BLaER1 treated with 17β-estradiol and CSF1 and Interleukin-3, amounts not matched to agents 10 nM and 100 nM (cell line): ENCODE data around the gene CERK.
A peak's percentile ranks its signal among the peaks of the same experiment; 100 is the strongest.

ENCODE experiments used
- H3K27ac ChIP-seq, 11 experiments: shearing (Covaris generic); formaldehyde crosslinking; 2 replicates each; pipeline ENCODE4 v1.8.1; 2022
- H3K27me3 ChIP-seq, 11 experiments: shearing (Covaris generic); formaldehyde crosslinking; 2 replicates each; pipeline ENCODE4 v1.8.1; 2022
- H3K36me3 ChIP-seq, 11 experiments: shearing (Covaris generic); formaldehyde crosslinking; 2 replicates each; pipeline ENCODE4 v1.8.1; 2022
- H3K4me1 ChIP-seq, 10 experiments: shearing (Covaris generic); formaldehyde crosslinking; 2 replicates each; pipeline ENCODE4 v1.8.1; 2022
- H3K4me2 ChIP-seq, 11 experiments: shearing (Covaris generic); formaldehyde crosslinking; 2 replicates each; pipeline ENCODE4 v1.8.1; 2022
- H3K4me3 ChIP-seq, 10 experiments: shearing (Covaris generic); formaldehyde crosslinking; 2 replicates each; pipeline ENCODE4 v1.8.1; 2022
- H3K9ac ChIP-seq, 11 experiments: shearing (Covaris generic); formaldehyde crosslinking; 2 replicates each; pipeline ENCODE4 v1.8.1; 2022
- H3K9me3 ChIP-seq, 11 experiments: shearing (Covaris generic); formaldehyde crosslinking; replicated peaks in 1 of 11; 2 replicates each; pipeline ENCODE4 v1.8.1; 2022
- H4K20me1 ChIP-seq, 11 experiments: shearing (Covaris generic); formaldehyde crosslinking; 2 replicates each; pipeline ENCODE4 v1.8.1; 2022
- Cebpa-rat ChIP-seq, 11 experiments: shearing (Covaris generic); IDR thresholded peaks; 2 replicates each; pipeline ENCODE4 v1.8.1; 2022

The CERK gene

GRCh38 chr22:46678003-46678657 is 59.9 kb downstream of the CERK start:
- TF ChIP-seq Cebpa-rat (IDR thresholded peaks at IDR 0.05): no peak
- Histone ChIP-seq H3K36me3 (peaks cover 0 to 45% (median 25%) of the 10 kb centered on the region in 11 experiments; a peak in 20 of 22 replicates), H3K4me1 (peaks cover 49 to 95% (median 90%) of the 10 kb centered on the region in 10 experiments)

GRCh38 chr22:46677323-46678002 is 60.6 kb downstream of the CERK start:
- H3K27ac ChIP-seq: peak overlapping the region in 4 of 11 experiments; percentile 38 to 49 (median 46); a peak in 6 of 22 replicates
- H3K9me3 ChIP-seq: 0 out of 22 replicates have a peak, but pooled peaks cover 0 to 3% (median 0%) of the 10 kb centered on the region in 11 experiments
- peaks cover 0 to 61% (median 0%) of the 10 kb centered on the region in 11 experiments; a peak in 7 of 22 replicates for H3K27me3 ChIP-seq
- H3K9ac ChIP-seq: peak overlapping the region in 4 of 11 experiments; percentile 21 to 62 (median 32); a peak in 3 of 22 replicates
- no peak for TF ChIP-seq Cebpa-rat (IDR thresholded peaks at IDR 0.05)
- H3K4me3 ChIP-seq: peak overlapping the region in 1 of 10 experiments; percentile 22; a peak in 2 of 20 replicates
- peaks cover 0 to 46% (median 25%) of the 10 kb centered on the region in 11 experiments; a peak in 20 of 22 replicates for H3K36me3 ChIP-seq
- peaks cover 55 to 95% (median 91%) of the 10 kb centered on the region in 11 experiments; a peak in 20 of 22 replicates for H4K20me1 ChIP-seq
- H3K4me1 ChIP-seq: peaks cover 54 to 95% (median 91%) of the 10 kb centered on the region in 10 experiments
- peak overlapping the region; percentile 63 to 98 (median 94) for H3K4me2 ChIP-seq

More at GRCh38 chr22:46678003-46678657, 59.9 kb downstream of the CERK start:
- Histone ChIP-seq H3K27ac (peak overlapping the region in 6 of 11 experiments; percentile 24 to 49 (median 40); a peak in 10 of 22 replicates), H3K4me2 (peak overlapping the region; percentile 63 to 98 (median 94)), H3K27me3 (peaks cover 0 to 64% (median 0%) of the 10 kb centered on the region in 11 experiments; a peak in 7 of 22 replicates), H3K9me3 (0 out of 22 replicates have a peak, but pooled peaks cover 0 to 3% (median 0%) of the 10 kb centered on the region in 11 experiments), H3K9ac (peak overlapping the region in 7 of 11 experiments; percentile 9 to 64 (median 43); a peak in 11 of 22 replicates), H4K20me1 (peaks cover 55 to 95% (median 90%) of the 10 kb centered on the region in 11 experiments; a peak in 20 of 22 replicates), H3K4me3 (peak overlapping the region in 2 of 10 experiments; percentile 16 to 22; a peak in 2 of 20 replicates)

GRCh38 chr22:46676881-46677280 is 61.2 kb downstream of the CERK start:
- Histone ChIP-seq H3K4me2 (peak overlapping the region in 9 of 11 experiments; percentile 88 to 98 (median 95); a peak in 17 of 22 replicates), H3K27me3 (peaks cover 0 to 55% (median 0%) of the 10 kb centered on the region in 11 experiments; a peak in 7 of 22 replicates), H3K9me3 (0 out of 22 replicates have a peak, but pooled peaks cover 0 to 3% (median 0%) of the 10 kb centered on the region in 11 experiments), H3K9ac (peak overlapping the region in 3 of 11 experiments; percentile 18 to 80 (median 76); a peak in 1 of 22 replicates), H3K4me1 (peaks cover 59 to 95% (median 92%) of the 10 kb centered on the region in 10 experiments), H3K27ac (peak overlapping the region in 1 of 11 experiments; percentile 36; a peak in 1 of 22 replicates), H3K36me3 (peaks cover 0 to 43% (median 25%) of the 10 kb centered on the region in 11 experiments; a peak in 20 of 22 replicates), H3K4me3 (no peak overlapping the region), H4K20me1 (peaks cover 55 to 95% (median 91%) of the 10 kb centered on the region in 11 experiments; a peak in 20 of 22 replicates)
- no peak for TF ChIP-seq Cebpa-rat (IDR thresholded peaks at IDR 0.05)

GRCh38 chr22:46676479-46676878 is 61.6 kb downstream of the CERK start:
- Histone ChIP-seq H4K20me1 (peaks cover 54 to 95% (median 89%) of the 10 kb centered on the region in 11 experiments; a peak in 20 of 22 replicates), H3K9me3 (0 out of 22 replicates have a peak, but pooled peaks cover 0 to 3% (median 0%) of the 10 kb centered on the region in 11 experiments), H3K36me3 (peaks cover 0 to 43% (median 25%) of the 10 kb centered on the region in 11 experiments; a peak in 20 of 22 replicates), H3K4me1 (peaks cover 63 to 95% (median 92%) of the 10 kb centered on the region in 10 experiments), H3K27me3 (peaks cover 0 to 53% (median 0%) of the 10 kb centered on the region in 11 experiments; a peak in 7 of 22 replicates), H3K4me2 (peak overlapping the region in 9 of 11 experiments; percentile 88 to 98 (median 95); a peak in 19 of 22 replicates), H3K4me3 (peak overlapping the region in 1 of 10 experiments; percentile 19; a peak in 1 of 20 replicates), H3K27ac (peak overlapping the region in 1 of 11 experiments; percentile 36; a peak in 1 of 22 replicates), H3K9ac (peak overlapping the region in 6 of 11 experiments; percentile 6 to 80 (median 27); a peak in 6 of 22 replicates)
- TF ChIP-seq Cebpa-rat (IDR thresholded peaks at IDR 0.05): no peak

- H3K36me3 ChIP-seq: peaks cover 0 to 46% (median 25%) of the 10 kb centered on the region in 11 experiments; a peak in 20 of 22 replicates
- H3K9ac ChIP-seq: peak overlapping the region in 5 of 11 experiments; percentile 9 to 80 (median 74); a peak in 7 of 22 replicates
- H3K27ac ChIP-seq: peak overlapping the region in 1 of 11 experiments; percentile 78; a peak in 1 of 22 replicates
- H3K4me3 ChIP-seq: peak overlapping the region in 2 of 10 experiments; percentile 53 to 61; a peak in 2 of 20 replicates
- H3K4me1 ChIP-seq: peaks cover 63 to 95% (median 93%) of the 10 kb centered on the region in 10 experiments
- peaks cover 0 to 53% (median 0%) of the 10 kb centered on the region in 11 experiments; a peak in 7 of 22 replicates for H3K27me3 ChIP-seq
- H3K9me3 ChIP-seq: 0 out of 22 replicates have a peak, but pooled peaks cover 0 to 3% (median 0%) of the 10 kb centered on the region in 11 experiments
- peaks cover 49 to 94% (median 84%) of the 10 kb centered on the region in 11 experiments; a peak in 20 of 22 replicates for H4K20me1 ChIP-seq
- TF ChIP-seq Cebpa-rat (IDR thresholded peaks at IDR 0.05): no peak
- H3K4me2 ChIP-seq: peak overlapping the region; percentile 88 to 98 (median 95); a peak in 21 of 22 replicates
Observed at GRCh38 chr22:46675938-46676337, 62.1 kb downstream of the CERK start.

GRCh38 chr22:46675479-46675878 is 62.6 kb downstream of the CERK start:
- H3K9ac ChIP-seq: peak overlapping the region in 5 of 11 experiments; percentile 60 to 80 (median 74); a peak in 10 of 22 replicates
- no peak for TF ChIP-seq Cebpa-rat (IDR thresholded peaks at IDR 0.05)
- peak overlapping the region in 4 of 11 experiments; percentile 69 to 79 (median 76); a peak in 6 of 22 replicates for H3K27ac ChIP-seq
- peaks cover 63 to 98% (median 96%) of the 10 kb centered on the region in 10 experiments for H3K4me1 ChIP-seq
- H3K9me3 ChIP-seq: 0 out of 22 replicates have a peak, but pooled peaks cover 0 to 3% (median 0%) of the 10 kb centered on the region in 11 experiments
- H3K4me2 ChIP-seq: peak overlapping the region; percentile 88 to 98 (median 95)
- peaks cover 49 to 98% (median 83%) of the 10 kb centered on the region in 11 experiments; a peak in 20 of 22 replicates for H4K20me1 ChIP-seq
- H3K27me3 ChIP-seq: peaks cover 0 to 53% (median 0%) of the 10 kb centered on the region in 11 experiments; a peak in 7 of 22 replicates
- peaks cover 3 to 51% (median 27%) of the 10 kb centered on the region in 11 experiments; a peak in 20 of 22 replicates for H3K36me3 ChIP-seq
- H3K4me3 ChIP-seq: peak overlapping the region in 4 of 10 experiments; percentile 48 to 61 (median 54); a peak in 7 of 20 replicates

- H3K9ac ChIP-seq: peak overlapping the region in 10 of 11 experiments; percentile 8 to 80 (median 62); a peak in 16 of 22 replicates
- H3K9me3 ChIP-seq: 0 out of 22 replicates have a peak, but pooled peaks cover 0 to 3% (median 0%) of the 10 kb centered on the region in 11 experiments
- H4K20me1 ChIP-seq: peaks cover 46 to 99% (median 84%) of the 10 kb centered on the region in 11 experiments; a peak in 20 of 22 replicates
- peak overlapping the region; percentile 12 to 79 (median 69); a peak in 20 of 22 replicates for H3K27ac ChIP-seq
- peaks cover 0 to 51% (median 0%) of the 10 kb centered on the region in 11 experiments; a peak in 7 of 22 replicates for H3K27me3 ChIP-seq
- no peak for TF ChIP-seq Cebpa-rat (IDR thresholded peaks at IDR 0.05)
- peaks cover 9 to 54% (median 32%) of the 10 kb centered on the region in 11 experiments; a peak in 21 of 22 replicates for H3K36me3 ChIP-seq
- H3K4me1 ChIP-seq: peaks cover 63 to 98% (median 92%) of the 10 kb centered on the region in 10 experiments
- peak overlapping the region; percentile 88 to 98 (median 95) for H3K4me2 ChIP-seq
- H3K4me3 ChIP-seq: peak overlapping the region; percentile 13 to 61 (median 46); a peak in 18 of 20 replicates
Observed at GRCh38 chr22:46674906-46675305, 63.1 kb downstream of the CERK start.
